Fibroblast of skin of scalp (primary cell): ENCODE data around the gene CTSC. TPM values are rescaled to one million over a fixed set of nuclear protein-coding genes. Genes with fewer than 3 reads are reported as not detected.
A peak's percentile ranks its signal among the peaks of the same experiment; 100 is the strongest.

Experiments used
- DNase-seq: peaks from one replicate; pipeline ENCODE4 v3.0.0-alpha.2; 2013
- polyA plus RNA-seq, 2 experiments: library from polyadenylated mRNA; unstranded; fragments of 120-200 nt; gene quantifications; one replicate each; pipeline ENCODE4 v1.2.1, GENCODE V29; 2013; ENCODE audit not compliant: insufficient read length in 2 of 2

Gene CTSC
- 26.3 TPM for polyA plus RNA-seq (2013, experiment 1 of 2; ENCODE audit: insufficient read length)
- polyA plus RNA-seq (2013, experiment 2 of 2; ENCODE audit: insufficient read length), result 29.3 TPM

- DNase-seq, result peak; percentile 76
These were observed at the start of gene CTSC for GRCh38 chr11:88337181-88337986. TSS of gene CTSC (minus strand) at chr11:88337736. CDS start at chr11:88337672, 64 bp downstream.

- DNase-seq, result peak; percentile 36
These were observed 47.1 kb upstream of the CTSC start for GRCh38 chr11:88384669-88385005.

- no peak for DNase-seq
These were observed 46.6 kb upstream of the CTSC start for GRCh38 chr11:88384004-88384668.

GRCh38 chr11:88383447-88383846 is 45.9 kb upstream of the CTSC start:
- DNase-seq, result no peak

- DNase-seq, result no peak
These were observed 41.6 kb upstream of the CTSC start for GRCh38 chr11:88379130-88379529.

GRCh38 chr11:88378422-88379066 is 41.0 kb upstream of the CTSC start:
- no peak for DNase-seq

GRCh38 chr11:88377646-88378045 is 40.1 kb upstream of the CTSC start:
- DNase-seq, result no peak

GRCh38 chr11:88377144-88377543 is 39.6 kb upstream of the CTSC start:
- DNase-seq, result no peak

GRCh38 chr11:88375927-88376470 is 38.5 kb upstream of the CTSC start:
- DNase-seq, result no peak

- no peak for DNase-seq
These were observed 33.2 kb upstream of the CTSC start for GRCh38 chr11:88370782-88371181.

- DNase-seq, result no peak
These were observed 29.8 kb upstream of the CTSC start for GRCh38 chr11:88367310-88367709.

GRCh38 chr11:88363648-88364065 is 26.1 kb upstream of the CTSC start:
- no peak for DNase-seq

- no peak for DNase-seq
These were observed 25.5 kb upstream of the CTSC start for GRCh38 chr11:88363004-88363403.

- no peak for DNase-seq
These were observed 22.6 kb upstream of the CTSC start for GRCh38 chr11:88360141-88360540.

- DNase-seq, result no peak
These were observed 22.0 kb upstream of the CTSC start for GRCh38 chr11:88359541-88359940.

- no peak for DNase-seq
These were observed 21.6 kb upstream of the CTSC start for GRCh38 chr11:88359114-88359513.

- DNase-seq, result no peak
These were observed 20.5 kb upstream of the CTSC start for GRCh38 chr11:88358040-88358431.

GRCh38 chr11:88357323-88358039 is 19.9 kb upstream of the CTSC start:
- DNase-seq, result no peak

GRCh38 chr11:88355887-88356286 is 18.4 kb upstream of the CTSC start:
- no peak for DNase-seq

- DNase-seq, result no peak
These were observed 17.4 kb upstream of the CTSC start for GRCh38 chr11:88354912-88355311.

GRCh38 chr11:88353835-88354496 is 16.4 kb upstream of the CTSC start:
- no peak for DNase-seq

GRCh38 chr11:88353386-88353785 is 15.8 kb upstream of the CTSC start:
- DNase-seq, result no peak
